Fibroblast of skin of left quadriceps (primary cell): ENCODE data around the gene LAMP1.
"Not testable (repeated sequence)": the region's sequence is repeated elsewhere in the genome, so short reads cannot be mapped to it uniquely, and the experiment has no call there.

Experiments
- DNase-seq, 2 experiments: peaks; one replicate each; pipeline ENCODE4 v3.0.0-alpha.2; 2013; ENCODE audit warnings: low read depth in 2 of 2

Gene LAMP1

GRCh38 chr13:113297370-113298042 lies 467 bp downstream of the LAMP1 start:
- DNase-seq = no peak

GRCh38 chr13:113298043-113298945 lies 1.3 kb downstream of the LAMP1 start:
- no peak for DNase-seq

- DNase-seq = no peak
These were observed 2.9 kb downstream of the LAMP1 start for GRCh38 chr13:113299951-113300350.

GRCh38 chr13:113302986-113303385 lies 5.9 kb downstream of the LAMP1 start:
- no peak for DNase-seq

- no peak for DNase-seq
These were observed 7.1 kb downstream of the LAMP1 start for GRCh38 chr13:113304121-113304520.

- no peak for DNase-seq
These were observed 8.2 kb downstream of the LAMP1 start for GRCh38 chr13:113305208-113305607.

GRCh38 chr13:113307491-113307890 lies 10.5 kb downstream of the LAMP1 start:
- DNase-seq = no peak

GRCh38 chr13:113309473-113309872 lies 12.4 kb downstream of the LAMP1 start:
- DNase-seq = no peak

- not testable (repeated sequence) for DNase-seq
These were observed 17.1 kb downstream of the LAMP1 start for GRCh38 chr13:113314112-113314511.

- not testable (repeated sequence) for DNase-seq
These were observed 17.9 kb downstream of the LAMP1 start for GRCh38 chr13:113314895-113315470.

GRCh38 chr13:113315992-113316391 lies 19.0 kb downstream of the LAMP1 start:
- no peak for DNase-seq

- DNase-seq = no peak
These were observed 20.0 kb downstream of the LAMP1 start for GRCh38 chr13:113317031-113317430.

GRCh38 chr13:113318956-113319355 lies 21.9 kb downstream of the LAMP1 start:
- no peak for DNase-seq

- no peak for DNase-seq
These were observed 22.3 kb downstream of the LAMP1 start for GRCh38 chr13:113319371-113319770.

GRCh38 chr13:113320226-113320875 lies 23.3 kb downstream of the LAMP1 start:
- no peak for DNase-seq

- no peak for DNase-seq
These were observed 24.5 kb downstream of the LAMP1 start for GRCh38 chr13:113321546-113321945.

- DNase-seq = no peak
These were observed 25.0 kb downstream of the LAMP1 start for GRCh38 chr13:113322043-113322461.

GRCh38 chr13:113322890-113323651 lies 26.0 kb downstream of the LAMP1 start:
- DNase-seq = no peak

GRCh38 chr13:113323869-113324268 lies 26.8 kb downstream of the LAMP1 start:
- DNase-seq = no peak

GRCh38 chr13:113324398-113324797 lies 27.4 kb downstream of the LAMP1 start:
- no peak for DNase-seq

- DNase-seq = no peak
These were observed 28.7 kb downstream of the LAMP1 start for GRCh38 chr13:113325779-113326178.
